Activated CD4-positive, alpha-beta memory T cell treated with anti-CD3 and anti-CD28 coated beads for 36 hours (primary cell): ENCODE results near the gene PID1. TPM values are rescaled to one million over a fixed set of nuclear protein-coding genes. Genes with fewer than 3 reads are reported as not detected.

Experiments used
- CTCF ChIA-PET: fragments of 350-600 bp; sonication (Branson Sonifier 250); formaldehyde crosslinking; loops from one replicate; lab custom pipeline; 2021; ENCODE audit warnings: antibody characterized with exemption, inconsistent platforms; lab: Charles Lee
- POLR2A ChIA-PET: fragments of 350-600 bp; sonication (Branson Sonifier 250); formaldehyde crosslinking; loops from one replicate; lab custom pipeline; 2021; ENCODE audit warnings: antibody characterized with exemption; lab: Charles Lee
- DNase-seq: peaks from one replicate; pipeline ENCODE4 v3.0.0-alpha.2; 2020
- H3K27ac Mint-ChIP-seq: one replicate; pipeline ENCODE4 v1.8.0; 2021; ENCODE audit warnings: mixed read lengths
- H3K27me3 Mint-ChIP-seq: one replicate; pipeline ENCODE4 v1.8.0; 2021; ENCODE audit warnings: mixed read lengths
- H3K36me3 Mint-ChIP-seq: one replicate; pipeline ENCODE4 v1.8.0; 2021; ENCODE audit warnings: mixed read lengths
- H3K4me1 Mint-ChIP-seq: one replicate; pipeline ENCODE4 v1.8.0; 2021; ENCODE audit warnings: low read depth, mixed read lengths
- H3K4me3 Mint-ChIP-seq: one replicate; pipeline ENCODE4 v1.8.0; 2021; ENCODE audit warnings: mild to moderate bottlenecking, mixed read lengths
- H3K9me3 Mint-ChIP-seq: one replicate; pipeline ENCODE4 v1.8.0; 2021; ENCODE audit warnings: mixed read lengths
- intact Hi-C: fragments of 100-400 bp; cut with micrococcal nuclease; formaldehyde crosslinking; loops from one replicate; pipeline ENCODE4 v1.15.1; 2023
- total RNA-seq, 2 experiments: library from RNA; stranded (reverse); gene quantifications; one replicate each; pipeline ENCODE4 v1.2.3, GENCODE V29; 2021

The PID1 gene
- total RNA-seq, 2 experiments from 2014 or later: not detected

DNA sequence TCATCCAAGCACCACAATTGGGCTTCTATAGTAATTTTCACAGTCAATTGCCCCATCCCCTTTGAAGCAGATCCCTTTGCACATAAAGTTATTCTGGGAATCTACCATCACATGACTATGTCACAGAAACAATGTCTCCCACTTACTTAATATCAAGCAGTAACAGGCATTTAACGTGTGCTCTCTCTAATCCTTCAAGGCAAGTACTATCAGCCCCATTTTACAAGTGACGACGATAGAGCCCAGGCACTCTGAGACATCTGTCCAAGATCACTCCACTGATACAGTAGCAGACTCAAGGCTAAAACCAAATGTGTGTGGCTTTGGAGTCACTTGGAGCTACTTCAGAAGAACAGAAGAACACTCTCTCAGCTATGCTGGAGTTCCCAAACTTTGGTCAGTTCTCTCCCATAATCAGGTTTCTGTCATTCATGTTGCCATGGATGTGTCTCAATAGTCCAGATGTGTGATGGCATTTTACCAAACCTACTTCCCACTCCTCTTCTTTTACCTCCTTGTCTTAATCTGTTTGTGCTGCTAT, 39.7 kb downstream of the PID1 start:
- no peaks in the 10 kb centered on the region for H3K36me3 Mint-ChIP-seq
- no peak for DNase-seq
- H3K9me3 Mint-ChIP-seq: no peaks in the 10 kb centered on the region
- no peak overlapping the region for H3K27ac Mint-ChIP-seq
- H3K4me1 Mint-ChIP-seq: no peaks in the 10 kb centered on the region
- ChIA-PET CTCF (no interaction called here), POLR2A (no interaction called here)
- no peak overlapping the region for H3K4me3 Mint-ChIP-seq
- intact Hi-C loops: no loop called here
- H3K27me3 Mint-ChIP-seq: no peaks in the 10 kb centered on the region

DNA sequence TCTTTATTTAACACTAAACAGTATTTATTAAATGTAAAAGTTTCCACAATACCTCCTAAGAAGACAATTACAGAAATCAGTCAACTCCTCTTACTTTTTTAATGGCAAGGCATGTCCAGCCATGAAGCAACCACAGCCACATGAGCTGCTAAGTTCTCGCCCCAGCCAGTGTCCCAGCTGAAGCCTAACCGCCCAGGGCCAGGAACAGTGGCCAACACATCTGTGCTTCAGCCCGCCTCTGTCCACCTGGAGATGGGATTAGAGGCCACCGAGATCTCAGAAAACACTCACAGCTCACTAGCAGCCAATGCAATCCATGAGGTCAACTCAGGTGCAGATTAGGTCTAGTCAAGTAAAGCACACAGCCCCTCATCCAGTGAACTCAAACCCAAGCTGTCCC, 40.2 kb downstream of the PID1 start:
- ChIA-PET POLR2A (no interaction called here), CTCF (no interaction called here)
- Mint-ChIP-seq H3K9me3 (no peaks in the 10 kb centered on the region), H3K27me3 (no peaks in the 10 kb centered on the region), H3K4me3 (no peak overlapping the region), H3K27ac (no peak overlapping the region), H3K4me1 (no peaks in the 10 kb centered on the region), H3K36me3 (no peaks in the 10 kb centered on the region)
- no peak for DNase-seq
- intact Hi-C loops: no loop called here

DNA sequence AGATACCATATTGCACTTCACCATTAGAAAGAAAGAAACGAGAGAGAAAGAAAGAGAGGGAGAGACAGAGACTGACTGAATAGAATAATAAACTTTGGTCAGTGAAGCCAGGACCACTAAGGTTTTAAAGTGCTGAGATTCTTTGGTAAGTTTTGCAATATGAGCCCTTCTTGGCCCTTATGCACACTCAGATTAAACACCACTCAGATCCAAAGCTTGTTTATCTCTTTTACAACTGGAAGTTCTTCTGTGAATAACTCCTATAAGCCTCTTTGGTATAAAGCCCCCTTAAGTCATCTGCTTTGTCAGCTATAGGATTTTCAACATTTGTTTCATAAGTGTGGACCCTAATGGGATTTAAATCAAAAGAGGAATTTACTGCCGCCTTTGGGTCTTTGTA, 40.8 kb downstream of the PID1 start:
- H3K27ac Mint-ChIP-seq: no peak overlapping the region
- intact Hi-C loops: no loop called here
- no peak overlapping the region for H3K4me3 Mint-ChIP-seq
- ChIA-PET POLR2A (no interaction called here), CTCF (no interaction called here)
- DNase-seq: no peak
- no peaks in the 10 kb centered on the region for H3K9me3 Mint-ChIP-seq
- H3K36me3 Mint-ChIP-seq: no peaks in the 10 kb centered on the region
- H3K4me1 Mint-ChIP-seq: no peaks in the 10 kb centered on the region
- no peaks in the 10 kb centered on the region for H3K27me3 Mint-ChIP-seq

DNA sequence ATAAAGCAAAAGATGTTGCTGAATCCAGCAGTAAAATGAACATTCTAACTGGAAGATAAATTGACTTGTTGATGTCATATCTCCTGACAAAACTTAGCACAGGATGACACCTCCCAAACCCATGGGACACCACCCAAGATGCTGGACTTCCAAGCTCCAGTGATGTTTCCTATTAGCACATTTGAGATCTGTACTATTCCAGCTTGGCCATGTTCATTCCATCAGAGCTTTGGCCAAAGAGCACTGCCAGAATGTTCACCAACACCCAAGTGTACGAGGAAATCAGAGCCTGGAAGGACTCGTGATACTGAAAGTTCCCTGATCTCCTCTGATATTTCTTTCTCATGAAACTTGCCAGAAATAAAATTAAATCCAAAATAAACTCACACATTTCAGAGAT, 44.7 kb downstream of the PID1 start:
- POLR2A ChIA-PET: no interaction called here
- Mint-ChIP-seq H3K9me3 (peaks cover 2% of the 10 kb centered on the region), H3K4me1 (no peaks in the 10 kb centered on the region), H3K36me3 (no peaks in the 10 kb centered on the region), H3K4me3 (no peak overlapping the region), H3K27ac (no peak overlapping the region), H3K27me3 (no peaks in the 10 kb centered on the region)
- intact Hi-C loops: no loop called here
- no peak for DNase-seq
- CTCF ChIA-PET: no interaction called here

DNA sequence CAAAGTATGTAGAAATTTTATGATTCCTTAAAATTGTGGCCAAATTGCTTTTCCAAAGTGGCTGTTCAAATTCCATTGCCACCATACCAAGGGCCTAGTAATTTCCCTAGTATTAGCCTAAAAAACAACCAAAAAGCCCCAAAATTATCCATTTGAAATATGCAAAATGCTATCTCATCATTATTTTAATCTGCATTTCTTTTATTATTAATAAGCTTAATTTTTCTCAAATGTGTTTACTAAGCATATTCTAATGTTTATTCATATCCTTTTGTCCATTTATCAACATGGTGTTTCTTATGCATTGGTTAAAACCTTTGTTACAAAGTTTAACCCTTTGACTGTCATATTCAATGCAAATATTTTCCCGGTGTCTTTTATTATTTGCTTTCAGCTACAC, 48.0 kb downstream of the PID1 start:
- intact Hi-C loops: no loop called here
- no peaks in the 10 kb centered on the region for H3K36me3 Mint-ChIP-seq
- no peaks in the 10 kb centered on the region for H3K4me1 Mint-ChIP-seq
- ChIA-PET POLR2A (no interaction called here), CTCF (no interaction called here)
- no peak for DNase-seq
- peaks cover 4% of the 10 kb centered on the region for H3K9me3 Mint-ChIP-seq
- no peak overlapping the region for H3K27ac Mint-ChIP-seq
- no peak overlapping the region for H3K4me3 Mint-ChIP-seq
- H3K27me3 Mint-ChIP-seq: no peaks in the 10 kb centered on the region

DNA sequence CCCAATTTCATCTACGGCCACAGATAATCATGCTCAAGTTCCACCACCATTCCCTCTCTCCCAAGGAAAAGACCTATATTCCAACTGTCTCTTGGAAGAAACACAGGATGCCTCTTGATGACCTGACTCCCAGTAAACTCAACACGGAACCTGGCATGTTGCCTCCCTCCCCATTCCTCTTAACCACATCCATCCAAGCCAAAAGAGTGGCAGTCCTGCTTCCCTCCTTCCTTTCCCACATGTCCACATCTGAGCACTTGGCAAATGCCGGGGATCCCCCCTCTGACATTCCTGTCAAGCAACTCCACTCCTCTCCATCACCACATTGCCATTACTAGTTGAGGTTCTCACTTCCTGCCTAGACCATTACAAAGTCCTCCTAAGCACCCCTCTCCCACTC, 49.4 kb downstream of the PID1 start:
- Mint-ChIP-seq H3K36me3 (no peaks in the 10 kb centered on the region), H3K4me1 (no peaks in the 10 kb centered on the region), H3K27me3 (no peaks in the 10 kb centered on the region), H3K4me3 (no peak overlapping the region), H3K9me3 (peaks cover 4% of the 10 kb centered on the region), H3K27ac (no peak overlapping the region)
- intact Hi-C loops: no loop called here
- DNase-seq: no peak
- CTCF ChIA-PET: no interaction called here
- POLR2A ChIA-PET: no interaction called here

DNA sequence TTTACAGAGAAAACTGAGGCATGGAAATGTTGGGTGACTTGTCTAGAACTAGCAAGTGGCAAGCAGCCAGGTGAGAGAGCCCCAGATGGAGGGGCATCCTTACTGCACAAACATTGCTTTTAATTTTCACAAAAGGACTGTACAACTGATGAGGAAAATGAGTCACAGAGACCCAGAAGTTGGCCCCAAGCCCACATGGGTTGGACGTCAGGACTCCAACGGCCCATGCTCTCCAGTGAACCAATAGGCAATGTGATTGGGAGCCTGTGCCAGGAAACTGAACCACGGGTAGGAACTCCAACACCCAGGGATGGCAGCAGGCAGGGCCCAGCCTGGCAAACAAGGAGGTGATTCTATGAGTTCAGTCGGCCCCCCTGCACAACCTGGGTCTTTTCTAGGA, 50.8 kb downstream of the PID1 start:
- intact Hi-C loops: no loop called here
- DNase-seq: no peak

DNA sequence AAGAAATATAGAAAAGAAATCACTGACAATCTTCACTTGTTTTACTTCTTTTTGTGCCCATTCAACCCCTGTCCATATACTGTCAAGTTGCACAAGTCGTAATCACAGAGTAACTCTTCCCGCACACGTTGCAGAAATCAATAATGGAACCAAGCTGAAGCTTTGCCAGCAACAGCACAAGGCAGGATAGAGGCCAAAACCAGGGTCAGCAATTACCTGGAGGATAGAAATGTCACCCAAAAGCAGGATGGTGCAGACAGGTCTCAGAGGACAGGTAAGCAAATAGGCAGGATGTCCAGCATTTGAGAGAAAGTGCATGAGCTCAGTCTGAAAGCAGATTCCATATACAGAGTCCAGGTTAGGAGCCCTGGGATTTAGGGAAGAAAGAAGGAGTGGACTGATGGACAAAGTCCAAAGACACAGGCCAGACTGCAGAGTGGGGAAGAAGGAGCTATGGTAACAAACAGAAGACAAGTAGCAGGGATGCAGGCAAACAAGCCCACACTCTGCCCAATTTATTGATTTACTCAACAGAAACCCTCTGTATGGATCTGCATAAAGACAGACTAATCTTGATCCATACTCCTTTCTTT, 52.7 kb downstream of the PID1 start:
- DNase-seq: no peak
- H3K9me3 Mint-ChIP-seq: peaks cover 6% of the 10 kb centered on the region
- CTCF ChIA-PET: no interaction called here
- POLR2A ChIA-PET: no interaction called here
- no peaks in the 10 kb centered on the region for H3K36me3 Mint-ChIP-seq
- no peaks in the 10 kb centered on the region for H3K4me1 Mint-ChIP-seq
- no peak overlapping the region for H3K27ac Mint-ChIP-seq
- H3K4me3 Mint-ChIP-seq: no peak overlapping the region
- intact Hi-C loops: no loop called here
- no peaks in the 10 kb centered on the region for H3K27me3 Mint-ChIP-seq

More for the DNA sequence above, 50.8 kb downstream of the PID1 start:
- Mint-ChIP-seq H3K36me3 (no peaks in the 10 kb centered on the region), H3K27ac (no peak overlapping the region), H3K27me3 (no peaks in the 10 kb centered on the region), H3K4me1 (no peaks in the 10 kb centered on the region), H3K9me3 (peaks cover 6% of the 10 kb centered on the region), H3K4me3 (no peak overlapping the region)
- CTCF ChIA-PET: no interaction called here
- POLR2A ChIA-PET: no interaction called here

DNA sequence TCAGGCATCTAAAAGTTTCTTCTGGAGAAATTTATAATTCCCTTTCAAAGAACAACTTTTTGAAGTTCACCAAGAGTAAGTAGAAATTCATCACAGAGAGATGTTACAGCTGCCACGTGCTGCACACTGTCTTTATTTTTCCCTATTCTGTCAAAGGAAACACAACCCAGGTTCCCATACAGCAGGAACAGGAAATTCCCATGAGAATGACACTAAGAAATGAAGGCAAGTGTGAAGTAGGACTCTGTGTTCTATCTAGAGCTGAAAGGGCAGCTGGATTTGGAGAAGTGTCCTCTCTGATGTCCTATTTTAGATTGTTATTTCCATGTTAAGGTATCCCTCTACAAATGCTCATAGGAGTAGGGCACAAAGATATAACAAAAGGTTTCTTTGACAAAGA, 58.8 kb downstream of the PID1 start:
- POLR2A ChIA-PET: no interaction called here
- Mint-ChIP-seq H3K4me3 (no peak overlapping the region), H3K36me3 (no peaks in the 10 kb centered on the region), H3K27ac (no peak overlapping the region), H3K9me3 (peaks cover 2% of the 10 kb centered on the region), H3K4me1 (no peaks in the 10 kb centered on the region), H3K27me3 (no peaks in the 10 kb centered on the region)
- no peak for DNase-seq
- intact Hi-C loops: no loop called here
- CTCF ChIA-PET: no interaction called here

DNA sequence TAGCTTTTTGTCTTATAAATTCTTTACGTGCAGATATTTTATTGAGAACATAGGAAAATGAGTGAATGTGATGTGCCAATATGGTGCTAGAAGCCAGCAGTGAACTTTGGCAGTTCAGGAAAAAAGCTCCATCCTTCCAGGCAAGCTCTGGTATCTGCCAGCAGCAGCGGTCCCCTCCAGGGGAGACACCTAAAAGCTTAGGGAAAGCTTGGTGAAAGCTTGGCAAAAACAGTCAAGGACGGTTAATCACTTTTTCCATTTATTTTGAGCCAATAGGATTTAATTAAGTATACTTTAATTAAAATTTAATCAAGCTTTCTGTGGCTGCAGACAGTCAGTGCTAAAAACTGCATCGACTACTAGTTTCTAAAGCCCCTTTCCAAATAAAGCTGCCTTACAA, 60.4 kb downstream of the PID1 start:
- Mint-ChIP-seq H3K4me1 (no peaks in the 10 kb centered on the region), H3K4me3 (no peak overlapping the region), H3K9me3 (peaks cover 2% of the 10 kb centered on the region), H3K36me3 (no peaks in the 10 kb centered on the region), H3K27me3 (no peaks in the 10 kb centered on the region), H3K27ac (no peak overlapping the region)
- intact Hi-C loops: no loop called here
- no peak for DNase-seq
- ChIA-PET CTCF (no interaction called here), POLR2A (no interaction called here)

DNA sequence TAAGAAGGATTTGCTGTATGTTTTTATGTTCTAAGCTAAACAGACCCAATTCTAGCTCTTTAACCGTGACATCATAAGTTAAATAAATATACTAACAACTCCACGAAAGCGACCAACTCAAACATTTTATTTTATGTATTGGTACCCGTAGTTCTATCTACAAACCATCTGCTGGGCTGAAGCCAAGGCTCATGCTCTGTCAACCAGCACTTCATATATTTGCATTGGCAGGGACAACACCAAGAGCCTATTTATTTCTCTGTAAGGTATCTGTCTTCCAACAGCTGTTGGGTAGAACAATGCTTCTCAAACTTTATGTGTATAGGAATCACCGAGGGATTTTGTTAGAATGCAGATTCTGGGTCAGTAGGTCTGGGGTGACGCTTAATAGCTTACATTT, 64.5 kb downstream of the PID1 start:
- Mint-ChIP-seq H3K27ac (no peak overlapping the region), H3K27me3 (no peaks in the 10 kb centered on the region), H3K9me3 (no peaks in the 10 kb centered on the region), H3K4me1 (no peaks in the 10 kb centered on the region), H3K36me3 (no peaks in the 10 kb centered on the region), H3K4me3 (no peak overlapping the region)
- ChIA-PET CTCF (no interaction called here), POLR2A (no interaction called here)
- DNase-seq: no peak
- intact Hi-C loops: no loop called here

DNA sequence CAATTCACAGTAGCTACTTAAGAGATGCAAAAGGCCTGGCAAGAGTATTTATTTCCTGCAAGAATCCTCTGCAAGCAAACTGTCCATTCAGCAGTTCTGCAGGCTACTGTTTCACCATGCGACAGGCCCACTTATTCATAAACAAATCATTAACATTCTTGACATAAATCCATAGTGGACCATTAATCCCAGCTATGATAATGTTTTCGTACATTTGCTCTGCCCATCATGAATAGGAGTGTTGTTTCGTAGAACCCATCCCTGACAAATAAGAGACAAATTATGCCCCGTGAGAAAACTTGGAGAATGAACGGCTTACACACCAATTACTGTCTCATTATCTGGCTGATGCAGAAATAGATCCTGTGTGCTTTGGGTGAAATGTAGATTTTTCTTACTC, 65.4 kb downstream of the PID1 start:
- Mint-ChIP-seq H3K4me1 (no peaks in the 10 kb centered on the region), H3K27ac (no peak overlapping the region), H3K4me3 (no peak overlapping the region), H3K36me3 (no peaks in the 10 kb centered on the region), H3K9me3 (no peaks in the 10 kb centered on the region), H3K27me3 (no peaks in the 10 kb centered on the region)
- DNase-seq: no peak
- intact Hi-C loops: no loop called here
- ChIA-PET CTCF (no interaction called here), POLR2A (no interaction called here)

DNA sequence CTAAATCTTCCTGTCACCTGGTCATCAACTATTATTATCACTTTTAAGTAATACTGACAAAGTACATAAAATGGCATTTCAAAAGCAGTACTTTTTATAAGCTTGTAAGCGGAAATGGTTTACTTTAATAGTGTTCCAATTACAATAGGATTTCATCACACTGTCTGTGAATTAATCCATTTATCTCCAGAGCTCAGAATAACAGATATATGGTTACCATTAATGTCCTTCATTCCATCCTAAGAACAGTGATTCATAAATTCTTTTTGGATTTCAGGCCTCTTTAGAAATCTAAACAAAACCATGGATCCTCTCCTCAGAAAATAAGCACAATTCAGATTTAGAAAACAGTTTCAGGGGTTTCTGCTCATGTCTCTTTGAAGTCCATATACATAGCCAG, 68.4 kb downstream of the PID1 start:
- no peak overlapping the region for H3K4me3 Mint-ChIP-seq
- H3K36me3 Mint-ChIP-seq: no peaks in the 10 kb centered on the region
- intact Hi-C loops: no loop called here
- POLR2A ChIA-PET: no interaction called here
- H3K27me3 Mint-ChIP-seq: no peaks in the 10 kb centered on the region
- H3K27ac Mint-ChIP-seq: no peak overlapping the region
- H3K9me3 Mint-ChIP-seq: no peaks in the 10 kb centered on the region
- CTCF ChIA-PET: no interaction called here
- H3K4me1 Mint-ChIP-seq: no peaks in the 10 kb centered on the region
- DNase-seq: no peak
